ENCODE data around the gene UQCRC1. TPM values are rescaled to one million over a fixed set of nuclear protein-coding genes. Genes with fewer than 3 reads are reported as not detected.

UQCRC1 gene
- total RNA-seq, 1 donor from 2014 or later, result 96.9 TPM

GRCh38 chr3:48607519-48607918, 1.9 kb downstream of the UQCRC1 start:
- no peak for DNase-seq (ENCODE audit: low spot score)
- intact Hi-C loops (cut with DNase I), result no loop called here
- ATAC-seq, result no peak

- ATAC-seq (no peak), DNase-seq (ENCODE audit: low spot score) (no peak)
- intact Hi-C loops (cut with DNase I), result no loop called here
Measured at GRCh38 chr3:48601622-48601994, 7.8 kb downstream of the UQCRC1 start.

GRCh38 chr3:48600711-48601621, 8.5 kb downstream of the UQCRC1 start:
- intact Hi-C loops (cut with DNase I), result no loop called here
- ATAC-seq (no peak), DNase-seq (ENCODE audit: low spot score) (no peak)

GRCh38 chr3:48599509-48600285, 9.7 kb downstream of the UQCRC1 start:
- intact Hi-C loops (cut with DNase I), result no loop called here
- DNase-seq (ENCODE audit: low spot score) (no peak), ATAC-seq (no peak)

GRCh38 chr3:48599077-48599501, 10.4 kb downstream of the UQCRC1 start:
- intact Hi-C loops (cut with DNase I), result no loop called here
- ATAC-seq (no peak), DNase-seq (ENCODE audit: low spot score) (no peak)

- intact Hi-C loops (cut with DNase I), result no loop called here
- DNase-seq (ENCODE audit: low spot score) (no peak), ATAC-seq (peak; percentile 42)
Measured at GRCh38 chr3:48598323-48599076, 10.9 kb downstream of the UQCRC1 start.

- ATAC-seq (no peak), DNase-seq (ENCODE audit: low spot score) (no peak)
- intact Hi-C loops (cut with DNase I), result no loop called here
Measured at GRCh38 chr3:48597408-48597800, 12.0 kb downstream of the UQCRC1 start.

- DNase-seq (ENCODE audit: low spot score) (no peak), ATAC-seq (no peak)
- intact Hi-C loops (cut with DNase I), result no loop called here
Measured at GRCh38 chr3:48596676-48597407, 12.6 kb downstream of the UQCRC1 start.

- no peak for DNase-seq (ENCODE audit: low spot score)
- intact Hi-C loops (cut with DNase I), result no loop called here
- ATAC-seq, result no peak
Measured at GRCh38 chr3:48596157-48596556, 13.3 kb downstream of the UQCRC1 start.

GRCh38 chr3:48595526-48596121, 13.8 kb downstream of the UQCRC1 start:
- no peak for DNase-seq (ENCODE audit: low spot score)
- intact Hi-C loops (cut with DNase I), result no loop called here
- ATAC-seq, result peak; percentile 23

GRCh38 chr3:48595075-48595525, 14.3 kb downstream of the UQCRC1 start, which contains the start of gene COL7A1:
Gene COL7A1, minus strand, starts transcription at chr3:48595329. Its CDS starts 170 bp downstream, at chr3:48595159.
- peak; percentile 11 for ATAC-seq

GRCh38 chr3:48594417-48595049, 14.9 kb downstream of the UQCRC1 start:
- intact Hi-C loops (cut with DNase I), result no loop called here
- ATAC-seq (peak; percentile 3), DNase-seq (ENCODE audit: low spot score) (no peak)

More at GRCh38 chr3:48595075-48595525, 14.3 kb downstream of the UQCRC1 start, which contains the start of gene COL7A1:
- no peak for DNase-seq (ENCODE audit: low spot score)
- intact Hi-C loops (cut with DNase I), result no loop called here

- DNase-seq (ENCODE audit: low spot score), result no peak
- ATAC-seq, result no peak
- intact Hi-C loops (cut with DNase I), result no loop called here
Measured at GRCh38 chr3:48593337-48593736, 16.1 kb downstream of the UQCRC1 start.

- intact Hi-C loops (cut with DNase I), result no loop called here
Measured at GRCh38 chr3:48592519-48593087, 16.8 kb downstream of the UQCRC1 start.

GRCh38 chr3:48591886-48592518, 17.4 kb downstream of the UQCRC1 start:
- intact Hi-C loops (cut with DNase I), result no loop called here
- DNase-seq (ENCODE audit: low spot score) (no peak), ATAC-seq (no peak)

More at GRCh38 chr3:48592519-48593087, 16.8 kb downstream of the UQCRC1 start:
- no peak for DNase-seq (ENCODE audit: low spot score)
- ATAC-seq, result no peak

- intact Hi-C loops (cut with DNase I), result no loop called here
- ATAC-seq (no peak), DNase-seq (ENCODE audit: low spot score) (no peak)
Measured at GRCh38 chr3:48591436-48591835, 18.0 kb downstream of the UQCRC1 start.

GRCh38 chr3:48588230-48588629, 21.2 kb downstream of the UQCRC1 start:
- no peak for DNase-seq (ENCODE audit: low spot score)
- intact Hi-C loops (cut with DNase I), result no loop called here
- ATAC-seq, result no peak

Data from sciatic nerve (tissue), 2 donors.